Mesenchymal stem cell (in vitro differentiated cells and primary cell): ENCODE measurements around the gene SUSD2.

Experiments used
- DNase-seq: peaks from one replicate; pipeline ENCODE4 v3.0.0-alpha.2; 2013
- H2AFZ ChIP-seq: one replicate; pipeline ENCODE4 v1.6.1; 2013; ENCODE audit warnings: low read depth, mild to moderate bottlenecking, control low read depth, inconsistent platforms, low read length, moderate library complexity
- H2AK5ac ChIP-seq: 2 replicates; pipeline ENCODE4 v1.6.1; 2013; ENCODE audit warnings: low read length, moderate library complexity, mild to moderate bottlenecking, inconsistent platforms; ENCODE audit not compliant: severe bottlenecking
- H2BK120ac ChIP-seq: one replicate; pipeline ENCODE4 v1.6.1; 2013; ENCODE audit warnings: low read depth, mild to moderate bottlenecking, inconsistent platforms, low read length, moderate library complexity
- H2BK12ac ChIP-seq, 2 experiments: one replicate each; pipeline ENCODE4 v1.6.1; 2013; ENCODE audit warnings: inconsistent platforms in 2 of 2, low read length in 2 of 2, mild to moderate bottlenecking in 2 of 2, moderate library complexity in 2 of 2, control low read depth in 1 of 2
- H2BK15ac ChIP-seq: one replicate; pipeline ENCODE4 v1.6.1; 2013; ENCODE audit warnings: mild to moderate bottlenecking, low read depth, inconsistent platforms; ENCODE audit not compliant: poor library complexity, severe bottlenecking
- H2BK5ac ChIP-seq: 2 replicates; pipeline ENCODE4 v1.6.1; 2013; ENCODE audit warnings: low read depth, mild to moderate bottlenecking, low read length, control low read depth, inconsistent platforms; ENCODE audit not compliant: poor library complexity, severe bottlenecking
- H3K14ac ChIP-seq, 2 experiments: one replicate each; pipeline ENCODE4 v1.6.1; 2013; ENCODE audit warnings: inconsistent platforms in 2 of 2, low read length in 2 of 2, control low read depth in 1 of 2, mild to moderate bottlenecking in 1 of 2, moderate library complexity in 1 of 2
- H3K18ac ChIP-seq, 2 experiments: one replicate each; pipeline ENCODE4 v1.6.1; 2013; ENCODE audit warnings: inconsistent platforms in 2 of 2, low read length in 2 of 2, control low read depth in 1 of 2, low read depth in 1 of 2, mild to moderate bottlenecking in 1 of 2
- H3K23ac ChIP-seq, 2 experiments: one replicate each; pipeline ENCODE4 v1.6.1; 2013; ENCODE audit warnings: inconsistent platforms in 2 of 2, low read length in 2 of 2, mild to moderate bottlenecking in 2 of 2, moderate library complexity in 2 of 2, control low read depth in 1 of 2
- H3K27ac ChIP-seq: 2 replicates; pipeline ENCODE4 v1.5.1; 2013; ENCODE audit warnings: mild to moderate bottlenecking, moderate library complexity, low read length, control low read depth, inconsistent platforms; ENCODE audit not compliant: poor library complexity, severe bottlenecking
- H3K27me3 ChIP-seq, 2 experiments: 2 replicates each; pipeline versions ENCODE4 v1.6.1 to v1.7.0; 2013; ENCODE audit warnings: low read length in 2 of 2, mild to moderate bottlenecking in 2 of 2, moderate library complexity in 2 of 2, control low read depth in 1 of 2, inconsistent platforms in 1 of 2; ENCODE audit not compliant: control insufficient read depth in 1 of 2, insufficient read depth in 1 of 2
- H3K36me3 ChIP-seq, 2 experiments: 2 replicates each; pipeline versions ENCODE4 v1.6.1 to v1.7.0; 2013; ENCODE audit warnings: low read length in 2 of 2, control low read depth in 1 of 2, inconsistent platforms in 1 of 2, low read depth in 1 of 2, mild to moderate bottlenecking in 1 of 2; ENCODE audit not compliant: insufficient read depth in 2 of 2, control insufficient read depth in 1 of 2
- H3K4ac ChIP-seq, 2 experiments: one replicate each; pipeline ENCODE4 v1.6.1; 2013; ENCODE audit warnings: inconsistent platforms in 2 of 2, low read length in 2 of 2, mild to moderate bottlenecking in 2 of 2, moderate library complexity in 2 of 2, control low read depth in 1 of 2, low read depth in 1 of 2
- H3K4me1 ChIP-seq: 2 replicates; pipeline ENCODE4 v1.6.1; 2013; ENCODE audit warnings: low read depth, low read length, control low read depth; ENCODE audit not compliant: control insufficient read depth, insufficient read depth
- H3K4me2 ChIP-seq: 2 replicates; pipeline ENCODE4 v1.6.1; 2013; ENCODE audit warnings: low read length, mild to moderate bottlenecking, inconsistent platforms; ENCODE audit not compliant: poor library complexity, severe bottlenecking
- H3K4me3 ChIP-seq, 2 experiments: 2 replicates each; pipeline versions ENCODE4 v1.5.1 to v1.7.0; 2013; ENCODE audit warnings: low read length in 2 of 2, mild to moderate bottlenecking in 2 of 2, control low read depth in 1 of 2, low read depth in 1 of 2; ENCODE audit not compliant: insufficient read depth in 1 of 2
- H3K79me1 ChIP-seq: replicated peaks from 2 replicates; pipeline ENCODE4 v1.6.1; 2013; ENCODE audit warnings: mild to moderate bottlenecking, control low read depth, low read length, inconsistent platforms; ENCODE audit not compliant: poor library complexity, severe bottlenecking
- H3K9ac ChIP-seq: 2 replicates; pipeline ENCODE4 v1.7.0; 2013; ENCODE audit warnings: mild to moderate bottlenecking, low read length, moderate library complexity
- H3K9me3 ChIP-seq: 2 replicates; pipeline ENCODE4 v1.7.0; 2013; ENCODE audit warnings: mild to moderate bottlenecking, low read length; ENCODE audit not compliant: control insufficient read depth
- H4K8ac ChIP-seq: one replicate; pipeline ENCODE4 v1.6.1; 2013; ENCODE audit warnings: inconsistent platforms, mild to moderate bottlenecking, low read length, moderate library complexity
- H4K91ac ChIP-seq: one replicate; pipeline ENCODE4 v1.6.1; 2013; ENCODE audit warnings: mild to moderate bottlenecking, low read length, inconsistent platforms
- WGBS: methylation state at CpG from one replicate; pipeline ENCODE4 v1.1.7; 2013; ENCODE audit warnings: mixed read lengths; 5-methylcytosine and 5-hydroxymethylcytosine counted together

The SUSD2 gene

DNA sequence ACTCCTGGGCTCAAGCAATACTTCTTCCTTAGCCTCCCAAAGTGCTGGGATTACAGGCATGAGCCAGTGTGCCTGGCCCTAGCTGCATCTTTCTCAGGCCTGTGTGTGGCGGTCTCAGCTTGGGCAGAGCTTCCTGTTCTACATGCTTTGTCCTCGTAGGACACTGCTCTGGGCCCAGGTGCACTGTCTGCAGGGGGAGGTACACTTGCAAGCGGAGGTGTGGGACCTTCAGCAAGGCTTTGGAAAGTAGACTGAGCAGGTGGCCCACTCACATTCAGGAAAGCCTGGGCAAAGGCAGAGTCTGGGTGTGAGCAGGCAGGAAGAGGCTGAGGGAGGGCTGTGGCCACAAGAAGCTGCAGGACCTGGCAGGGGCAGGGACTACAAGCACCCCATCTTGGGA is 33.6 kb upstream of the SUSD2 start:
- 70% methylated on average over 3 of the region's 3 CpGs for WGBS

DNA sequence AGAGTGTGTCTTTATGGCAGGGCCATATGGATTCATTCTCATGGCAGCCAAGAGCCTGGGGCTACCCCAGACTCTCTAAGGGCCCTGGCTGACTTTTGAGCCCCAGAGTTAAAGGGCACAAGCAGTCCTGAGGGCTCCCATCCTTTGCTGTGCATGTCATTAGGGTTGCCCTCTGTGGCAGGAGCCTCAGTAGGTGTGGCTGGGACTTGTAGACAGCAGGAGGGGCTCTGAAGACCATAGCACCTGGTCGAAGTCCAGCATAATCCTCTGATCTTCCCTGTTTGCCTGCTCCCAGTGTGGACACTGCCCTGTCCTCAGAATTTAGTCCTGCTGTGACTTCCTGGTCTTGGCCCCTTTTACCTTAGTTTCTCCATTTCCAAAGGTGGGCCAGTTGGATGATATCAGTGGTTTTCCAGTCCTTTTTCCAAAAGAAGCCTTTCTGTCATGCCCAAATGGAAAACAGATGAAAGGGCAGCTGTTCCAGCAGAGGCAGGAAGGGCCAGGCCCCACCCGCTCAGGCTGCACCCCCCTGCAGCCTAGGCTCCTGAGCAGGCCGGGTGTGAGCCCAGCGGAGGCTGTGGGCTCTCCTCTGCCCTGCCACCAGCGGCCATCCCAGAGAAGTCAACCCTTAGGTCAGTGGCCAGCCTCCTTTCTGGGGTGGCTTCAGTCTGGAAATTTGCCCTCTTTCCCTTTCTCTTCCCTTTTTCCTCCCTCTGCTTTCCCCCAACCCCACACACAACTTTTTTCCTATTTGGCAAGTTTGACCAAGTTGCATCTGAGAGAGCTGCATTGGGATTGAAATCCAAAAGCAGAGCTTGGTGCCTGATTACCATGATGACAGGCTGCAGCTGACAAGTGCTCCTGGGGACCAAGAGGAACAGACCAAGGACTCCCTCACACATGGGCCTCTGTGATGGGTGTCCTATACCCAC is 32.8 kb upstream of the SUSD2 start:
- no peak overlapping the region for H3K4me2 ChIP-seq
- no peak overlapping the region for H2BK5ac ChIP-seq
- peak overlapping the region; percentile 98 for H4K91ac ChIP-seq
- peak overlapping the region in 1 of 2 experiments; percentile 79 for H3K14ac ChIP-seq
- H2AK5ac ChIP-seq = no peak overlapping the region
- H3K36me3 ChIP-seq = peaks cover 0 to 29% of the 10 kb centered on the region in 2 experiments
- H2AFZ ChIP-seq = no peak overlapping the region
- DNase-seq = no peak
- peaks cover 11% of the 10 kb centered on the region for H3K79me1 ChIP-seq
- no peak overlapping the region for H3K27ac ChIP-seq
- no peaks in the 10 kb centered on the region for H3K27me3 ChIP-seq
- peak overlapping the region; percentile 82 to 100 for H2BK12ac ChIP-seq
- H3K4ac ChIP-seq = peak overlapping the region; percentile 98
- H3K4me3 ChIP-seq = peak overlapping the region in 1 of 2 experiments; percentile 8
- H2BK120ac ChIP-seq = peak overlapping the region; percentile 90
- 89% methylated on average over 5 of the region's 5 CpGs for WGBS
- H4K8ac ChIP-seq = peak overlapping the region; percentile 94
- H3K9me3 ChIP-seq = no peaks in the 10 kb centered on the region
- H3K4me1 ChIP-seq = peaks cover 30% of the 10 kb centered on the region
- peak overlapping the region; percentile 91 to 99 for H3K18ac ChIP-seq
- peak overlapping the region; percentile 50 for H3K9ac ChIP-seq
- no peak overlapping the region for H3K23ac ChIP-seq
- peak overlapping the region; percentile 92 for H2BK15ac ChIP-seq

More for the DNA sequence above, 33.6 kb upstream of the SUSD2 start:
- H2BK15ac ChIP-seq = peak overlapping the region; percentile 92
- DNase-seq = no peak
- peaks cover 24% of the 10 kb centered on the region for H3K4me1 ChIP-seq
- peaks cover 20% of the 10 kb centered on the region for H3K79me1 ChIP-seq
- peak overlapping the region; percentile 10 for H2AK5ac ChIP-seq
- peaks cover 0 to 34% of the 10 kb centered on the region in 2 experiments for H3K36me3 ChIP-seq
- H3K9ac ChIP-seq = peak overlapping the region; percentile 50
- H2BK120ac ChIP-seq = peak overlapping the region; percentile 90
- H3K4me3 ChIP-seq = no peak overlapping the region
- H3K27ac ChIP-seq = peak overlapping the region; percentile 33
- peak overlapping the region in 1 of 2 experiments; percentile 90 for H3K14ac ChIP-seq
- H3K4me2 ChIP-seq = no peak overlapping the region
- no peak overlapping the region for H3K23ac ChIP-seq
- peak overlapping the region; percentile 98 for H4K91ac ChIP-seq
- no peak overlapping the region for H2AFZ ChIP-seq
- no peaks in the 10 kb centered on the region for H3K9me3 ChIP-seq
- H3K4ac ChIP-seq = peak overlapping the region; percentile 98
- H3K27me3 ChIP-seq = no peaks in the 10 kb centered on the region
- H2BK12ac ChIP-seq = peak overlapping the region; percentile 68 to 100
- H3K18ac ChIP-seq = peak overlapping the region; percentile 91 to 99
- peak overlapping the region; percentile 94 for H4K8ac ChIP-seq
- no peak overlapping the region for H2BK5ac ChIP-seq

DNA sequence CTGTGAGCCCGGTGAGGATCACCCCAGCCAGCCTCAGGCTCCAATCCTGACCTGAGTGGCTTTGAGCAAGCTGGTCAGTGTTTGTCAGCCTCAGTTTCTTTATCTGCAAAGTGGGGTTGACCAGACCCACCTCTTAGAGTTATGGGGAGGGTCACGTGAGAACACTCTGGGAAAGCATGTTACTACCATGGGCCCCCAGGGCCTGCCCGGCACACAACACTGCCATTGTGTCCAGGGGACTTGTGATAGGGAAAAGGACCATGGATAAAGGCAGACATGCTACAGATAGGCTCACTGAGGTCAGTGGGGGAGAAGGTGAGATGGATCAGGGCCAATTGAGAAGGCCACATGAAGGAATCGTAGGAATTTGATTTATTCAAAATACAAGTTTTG is 32.1 kb upstream of the SUSD2 start:
- Histone ChIP-seq H2BK12ac (peak overlapping the region; percentile 82 to 100), H3K4me2 (no peak overlapping the region), H3K9ac (no peak overlapping the region), H2AFZ (no peak overlapping the region), H2BK120ac (peak overlapping the region; percentile 71), H4K8ac (peak overlapping the region; percentile 74), H3K27ac (no peak overlapping the region), H3K4ac (peak overlapping the region; percentile 58 to 98), H3K79me1 (peaks cover 8% of the 10 kb centered on the region), H2BK15ac (peak overlapping the region; percentile 73), H3K4me3 (no peak overlapping the region), H3K36me3 (peaks cover 3 to 29% of the 10 kb centered on the region in 2 experiments), H3K27me3 (no peaks in the 10 kb centered on the region), H4K91ac (peak overlapping the region; percentile 69), H2AK5ac (no peak overlapping the region), H3K23ac (no peak overlapping the region), H2BK5ac (no peak overlapping the region), H3K14ac (no peak overlapping the region), H3K4me1 (peaks cover 34% of the 10 kb centered on the region), H3K18ac (peak overlapping the region; percentile 58 to 78), H3K9me3 (no peaks in the 10 kb centered on the region)
- DNase-seq = no peak
- 98% methylated on average over 4 of the region's 4 CpGs for WGBS

DNA sequence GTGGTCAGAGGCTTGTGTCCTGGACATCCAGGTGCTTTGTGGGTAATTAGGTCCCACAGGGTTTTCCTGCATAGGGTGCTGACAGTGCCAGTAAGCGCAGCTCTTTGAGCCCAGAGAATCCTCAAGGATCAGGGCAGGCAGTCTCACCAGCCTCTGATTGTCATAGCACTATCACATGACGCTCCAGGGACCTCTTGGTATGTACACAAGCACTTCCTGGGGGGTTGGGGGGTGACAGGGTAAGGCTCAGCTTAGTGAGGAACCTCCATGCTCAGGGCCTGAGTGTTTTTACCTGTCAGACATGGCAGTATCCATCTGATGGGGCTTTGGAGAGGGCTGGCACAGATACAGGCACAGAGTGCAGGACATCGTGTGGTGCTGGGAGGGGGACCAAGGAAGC is 27.9 kb upstream of the SUSD2 start:
- DNase-seq = peak; percentile 74
- peaks cover 14% of the 10 kb centered on the region for H3K79me1 ChIP-seq
- H3K4me3 ChIP-seq = no peak overlapping the region
- peaks cover 5 to 26% of the 10 kb centered on the region in 2 experiments for H3K36me3 ChIP-seq
- peak overlapping the region; percentile 71 for H4K8ac ChIP-seq
- H4K91ac ChIP-seq = peak overlapping the region; percentile 96
- H3K27ac ChIP-seq = no peak overlapping the region
- H3K9ac ChIP-seq = no peak overlapping the region
- peak overlapping the region; percentile 92 for H2BK15ac ChIP-seq
- H2BK12ac ChIP-seq = peak overlapping the region; percentile 95 to 97
- peaks cover 38% of the 10 kb centered on the region for H3K4me1 ChIP-seq
- peak overlapping the region; percentile 86 for H2BK120ac ChIP-seq
- H2AK5ac ChIP-seq = no peak overlapping the region
- no peak overlapping the region for H2BK5ac ChIP-seq
- no peak overlapping the region for H3K4me2 ChIP-seq
- peak overlapping the region; percentile 89 to 91 for H3K18ac ChIP-seq
- peak overlapping the region in 1 of 2 experiments; percentile 84 for H3K14ac ChIP-seq
- H3K23ac ChIP-seq = no peak overlapping the region
- H3K9me3 ChIP-seq = no peaks in the 10 kb centered on the region
- H3K27me3 ChIP-seq = no peaks in the 10 kb centered on the region
- H2AFZ ChIP-seq = no peak overlapping the region
- H3K4ac ChIP-seq = peak overlapping the region; percentile 92 to 97
- WGBS = 55% methylated on average over 3 of the region's 3 CpGs
